Activated CD8-positive, alpha-beta memory T cell treated with anti-CD3 and anti-CD28 coated beads for 4 hours (primary cell): ENCODE data around the gene FILIP1L.

Source experiments
- DNase-seq, 2 donors: peaks; one replicate each; pipeline ENCODE4 v3.0.0-alpha.2; 2020; ENCODE audit warnings: low read depth in 2 of 2

Gene FILIP1L

DNA sequence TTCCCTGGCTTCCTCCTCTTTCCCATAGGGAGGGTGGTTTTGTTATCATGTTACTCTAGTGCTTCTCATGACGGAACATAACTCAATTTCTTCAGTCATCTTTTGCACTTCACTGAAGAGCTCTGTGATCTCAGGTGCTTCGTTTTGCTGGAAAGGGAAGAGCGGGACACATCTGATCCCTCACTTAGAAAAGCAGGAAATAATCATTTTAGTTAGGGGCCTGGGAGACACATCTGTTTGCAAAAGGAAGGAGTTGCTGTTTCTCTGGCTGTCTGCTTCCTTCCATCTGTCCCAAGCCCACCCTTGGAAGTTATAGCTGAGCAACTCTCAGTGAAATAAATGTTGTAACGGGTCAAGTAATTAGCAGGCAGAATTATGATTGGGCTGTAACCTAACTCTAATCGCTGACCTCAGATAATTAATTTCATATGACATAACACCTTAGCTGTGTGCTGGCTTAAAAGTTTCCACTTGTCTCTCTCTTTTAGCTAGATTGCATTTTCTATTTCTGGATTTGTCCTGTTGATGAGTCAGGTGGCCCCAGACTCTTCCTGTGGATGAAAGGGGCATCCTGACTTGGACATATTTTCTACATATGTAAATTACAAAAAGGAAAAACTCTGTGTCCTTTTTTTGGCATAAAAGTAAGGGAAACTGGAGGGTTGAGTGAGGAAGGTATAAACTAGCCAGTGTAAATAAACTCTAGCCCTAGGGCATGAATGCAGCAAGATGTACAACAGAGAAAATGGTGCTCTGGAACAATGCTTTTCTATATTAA lies 11.0 kb upstream of the FILIP1L start:
- no peak for DNase-seq

- no peak for DNase-seq
These were observed 10.0 kb upstream of the FILIP1L start for GRCh38 chr3:100124201-100124761.

GRCh38 chr3:100123112-100123511 lies 8.8 kb upstream of the FILIP1L start:
- no peak for DNase-seq

GRCh38 chr3:100122321-100122720 lies 8.0 kb upstream of the FILIP1L start:
- DNase-seq, result no peak

- DNase-seq, result no peak
These were observed 6.4 kb upstream of the FILIP1L start for GRCh38 chr3:100120693-100121092.

DNA sequence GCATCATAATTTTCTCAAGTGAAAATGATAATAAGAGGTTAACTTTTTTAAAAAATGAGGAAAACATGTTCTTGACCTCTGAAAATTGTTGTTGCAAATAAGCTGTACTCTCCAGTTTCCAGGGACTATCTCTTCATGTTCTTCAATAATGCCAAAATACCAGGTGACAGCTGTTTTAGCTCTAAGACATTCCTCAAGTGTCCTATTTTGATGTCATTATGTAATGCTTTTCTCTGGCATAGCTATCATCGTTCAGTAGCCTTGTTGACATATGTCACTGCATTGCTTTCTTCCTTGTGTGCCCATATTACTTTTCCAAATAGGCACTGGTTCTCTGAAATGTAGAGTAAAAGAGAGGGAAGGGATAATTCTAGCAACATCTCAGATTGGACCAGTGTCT lies 5.7 kb upstream of the FILIP1L start:
- no peak for DNase-seq

DNA sequence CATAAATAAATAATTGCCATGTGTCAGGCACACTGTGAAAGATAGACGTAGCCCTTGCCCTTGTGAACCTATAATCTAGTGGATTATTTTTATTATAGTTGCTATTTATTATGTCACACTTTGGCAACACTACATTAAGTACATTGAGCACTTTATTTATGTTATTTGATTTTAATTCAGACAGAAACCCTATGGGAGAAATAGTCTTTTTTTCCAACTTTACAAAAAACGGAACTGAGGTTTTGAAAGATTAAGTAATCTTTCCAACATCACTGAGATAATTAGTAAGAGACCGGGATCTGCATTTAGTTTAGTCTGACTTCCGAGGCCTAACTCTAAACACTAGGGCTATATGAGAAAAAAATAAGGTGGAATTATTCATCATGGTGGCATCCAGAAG lies 2.8 kb upstream of the FILIP1L start:
- no peak for DNase-seq

DNA sequence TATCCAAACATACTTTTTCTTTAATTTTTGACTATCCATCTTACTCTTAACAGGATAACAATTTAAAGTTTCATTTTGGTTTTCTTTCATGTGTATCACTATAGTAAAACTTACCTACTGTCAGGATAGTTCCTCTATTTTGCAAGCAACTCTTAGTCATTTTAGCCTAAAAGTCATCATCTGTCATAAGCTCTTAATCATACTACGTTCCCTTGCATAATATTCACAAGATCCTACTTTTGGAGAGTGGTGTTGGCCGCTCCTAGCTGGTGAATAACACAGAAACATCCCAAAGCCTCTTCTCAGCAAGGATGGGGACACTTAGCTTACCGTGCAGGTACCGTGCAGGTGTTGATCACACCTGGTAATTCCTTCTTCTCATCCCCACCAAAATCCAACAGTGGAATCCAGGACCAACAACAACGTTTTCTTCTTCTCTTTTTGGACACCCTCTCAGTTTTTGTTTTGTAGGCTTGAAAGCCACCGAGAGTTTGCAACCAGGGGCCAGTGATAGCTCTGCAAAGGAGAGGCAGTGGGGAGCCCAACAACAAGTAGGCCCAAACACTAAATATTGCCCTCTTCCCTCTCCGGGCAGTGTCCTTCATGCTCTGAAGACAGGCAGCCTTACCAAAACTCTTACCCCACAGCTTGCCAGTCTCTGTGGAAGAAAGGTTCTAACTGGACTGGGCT lies 433 bp downstream of the FILIP1L start:
- DNase-seq, result no peak

GRCh38 chr3:100111728-100112127 lies 2.6 kb downstream of the FILIP1L start:
- DNase-seq, result no peak

- DNase-seq, result no peak
These were observed 4.1 kb downstream of the FILIP1L start for GRCh38 chr3:100110162-100110561.

GRCh38 chr3:100108464-100109079 lies 5.7 kb downstream of the FILIP1L start:
- DNase-seq, result no peak

GRCh38 chr3:100107221-100107814 lies 7.0 kb downstream of the FILIP1L start:
- no peak for DNase-seq

DNA sequence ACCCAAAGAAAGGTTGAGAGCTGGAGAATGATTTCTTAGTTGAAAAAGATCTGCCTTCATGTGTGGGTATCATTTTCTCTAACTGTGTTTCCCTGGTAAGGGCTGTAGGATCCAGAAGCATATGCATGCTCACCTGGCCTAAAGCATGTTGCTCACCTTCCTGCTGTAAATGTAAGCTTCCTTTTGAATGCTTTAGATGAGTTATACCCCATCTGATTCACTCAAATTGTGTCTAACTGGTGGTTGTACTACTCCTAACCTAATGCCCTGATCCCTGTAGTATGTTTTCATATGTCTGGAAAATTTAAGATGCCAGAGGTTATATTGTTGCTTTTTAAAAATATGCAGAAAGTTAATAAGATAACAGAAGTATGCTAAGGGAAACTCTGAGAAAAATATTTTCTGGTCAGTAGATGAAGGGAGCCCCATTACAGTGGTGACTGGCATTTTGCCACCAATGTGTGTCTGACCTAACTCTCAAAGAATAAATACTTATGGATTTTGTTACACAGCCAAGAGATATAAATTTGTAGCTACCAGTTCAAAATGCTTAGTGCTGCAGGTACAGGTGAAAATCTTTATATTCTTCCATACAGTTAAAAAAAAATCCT lies 7.7 kb downstream of the FILIP1L start:
- DNase-seq, result no peak

DNA sequence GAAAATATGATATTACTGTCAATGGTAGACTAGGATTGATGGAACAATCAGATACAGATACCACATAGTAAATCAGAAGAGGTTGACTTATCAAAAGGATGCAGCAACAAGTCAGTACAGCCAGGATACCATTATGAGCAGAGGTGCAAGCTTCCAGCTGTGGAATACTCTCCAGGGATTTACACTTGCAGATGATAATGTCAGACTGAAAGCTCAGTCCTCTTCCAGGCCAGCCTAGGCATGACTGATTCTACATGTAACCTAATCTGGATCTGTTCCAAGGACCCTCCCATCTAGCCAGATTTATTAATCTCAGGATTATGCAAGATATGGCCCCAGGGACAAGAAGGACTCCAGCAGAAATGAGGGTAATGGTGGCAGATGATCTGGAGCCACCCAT lies 8.2 kb downstream of the FILIP1L start:
- DNase-seq, result no peak

GRCh38 chr3:100105501-100105900 lies 8.8 kb downstream of the FILIP1L start:
- no peak for DNase-seq

GRCh38 chr3:100104817-100105413 lies 9.4 kb downstream of the FILIP1L start:
- DNase-seq, result no peak

GRCh38 chr3:100104442-100104798 lies 9.9 kb downstream of the FILIP1L start:
- no peak for DNase-seq

GRCh38 chr3:100103558-100104441 lies 10.5 kb downstream of the FILIP1L start:
- DNase-seq, result no peak

- no peak for DNase-seq
These were observed 11.5 kb downstream of the FILIP1L start for GRCh38 chr3:100102757-100103156.

GRCh38 chr3:100100425-100100824 lies 13.9 kb downstream of the FILIP1L start:
- no peak for DNase-seq
